SK-N-SH (cell line): Measurements from ENCODE around the gene EDA. TPM values are rescaled to one million over a fixed set of nuclear protein-coding genes. Genes with fewer than 3 reads are reported as not detected.

Source experiments
- CTCF ChIA-PET: fragments of 300-600, 350-600 bp; formaldehyde crosslinking; extraction: SDS; loops from one replicate; lab custom pipeline; 2021; lab: Yijun Ruan, JAX
- POLR2A ChIA-PET: fragments of 350-600 bp; sonication (Branson Sonifier 250); formaldehyde crosslinking; extraction: SDS; loops from one replicate; lab custom pipeline; 2020; ENCODE audit warnings: antibody characterized with exemption, inconsistent platforms; lab: Yijun Ruan, JAX
- DNase-seq: peaks from one replicate; pipeline ENCODE4 v3.0.0; 2012
- H2AFZ ChIP-seq: fragments of 200-600 bp; sonication (generic); 2 replicates; pipeline ENCODE4 v1.8.1; 2016; ENCODE audit warnings: antibody characterized with exemption, mild to moderate bottlenecking, low read depth
- H3F3A ChIP-seq: fragments of 200-600 bp; sonication (generic); replicated peaks from 2 replicates; pipeline ENCODE3; 2016; ENCODE audit warnings: antibody characterized with exemption, mild to moderate bottlenecking; ENCODE audit not compliant: insufficient read depth
- H3K27ac ChIP-seq, 2 experiments: fragments of 200-500 bp in 1 of 2; fragments of 200-600 bp in 1 of 2; sonication (Bioruptor generic) in 1 of 2; sonication (generic), shearing (Covaris generic) in 1 of 2; 2 replicates each; pipeline versions ENCODE4 v1.5.1 to v1.6.1; 2014 to 2016; ENCODE audit warnings: low read depth in 2 of 2, inconsistent platforms in 1 of 2, low read length in 1 of 2, mild to moderate bottlenecking in 1 of 2, mixed read lengths in 1 of 2
- H3K27me3 ChIP-seq: fragments of 200-600 bp; sonication (generic), shearing (Covaris generic); 2 replicates; pipeline ENCODE4 v1.6.1; 2016; ENCODE audit warnings: mixed run types; ENCODE audit not compliant: insufficient read depth
- H3K36me3 ChIP-seq, 2 experiments: fragments of 200-500 bp in 1 of 2; fragments of 200-600 bp in 1 of 2; sonication (Bioruptor generic) in 1 of 2; sonication (generic) in 1 of 2; replicated peaks in 1 of 2; 2 replicates each; pipeline versions ENCODE3 to v1.5.1; 2014 to 2016; ENCODE audit warnings: low read length in 1 of 2, mild to moderate bottlenecking in 1 of 2; ENCODE audit not compliant: insufficient read depth in 2 of 2, control insufficient read depth in 1 of 2
- H3K4me1 ChIP-seq, 2 experiments: fragments of 200-500 bp in 1 of 2; fragments of 200-600 bp in 1 of 2; sonication (Bioruptor generic) in 1 of 2; sonication (generic), shearing (Covaris generic) in 1 of 2; 2 replicates each; pipeline versions ENCODE4 v1.5.1 to v1.6.1; 2014 to 2016; ENCODE audit warnings: low read depth in 1 of 2, low read length in 1 of 2, mixed run types in 1 of 2; ENCODE audit not compliant: insufficient read depth in 2 of 2, control insufficient read depth in 1 of 2
- H3K4me2 ChIP-seq: fragments of 200-600 bp; sonication (generic), shearing (Covaris generic); 2 replicates; pipeline ENCODE4 v1.6.1; 2017; ENCODE audit warnings: mixed run types
- H3K4me3 ChIP-seq, 2 experiments: fragments of 200-500 bp in 1 of 2; fragments of 200-600 bp in 1 of 2; sonication (Bioruptor generic) in 1 of 2; sonication (generic), shearing (Covaris generic) in 1 of 2; 2 replicates each; pipeline versions ENCODE4 v1.5.1 to v1.8.1; 2014 to 2016; ENCODE audit warnings: low read depth in 2 of 2, inconsistent platforms in 1 of 2, low read length in 1 of 2, mild to moderate bottlenecking in 1 of 2, mixed read lengths in 1 of 2, moderate library complexity in 1 of 2
- H3K79me2 ChIP-seq: fragments of 200-600 bp; sonication (generic); 2 replicates; pipeline ENCODE4 v1.8.1; 2017; ENCODE audit warnings: mild to moderate bottlenecking; ENCODE audit not compliant: insufficient read depth
- H3K9ac ChIP-seq: fragments of 200-600 bp; sonication (generic); 2 replicates; pipeline ENCODE4 v1.6.1; 2017; ENCODE audit warnings: mixed run types
- H3K9me2 ChIP-seq: fragments of 200-600 bp; sonication (generic); 2 replicates; pipeline ENCODE4 v1.6.1; 2017; ENCODE audit warnings: mixed run types
- H3K9me3 ChIP-seq: fragments of 200-600 bp; sonication (generic); 2 replicates; pipeline ENCODE4 v1.6.1; 2017; ENCODE audit warnings: mixed run types, mild to moderate bottlenecking, moderate library complexity
- H4K20me1 ChIP-seq: fragments of 200-600 bp; sonication (generic); 2 replicates; pipeline ENCODE4 v1.6.1; 2017; ENCODE audit warnings: mild to moderate bottlenecking, mixed run types; ENCODE audit not compliant: insufficient read depth
- CHD2 ChIP-seq: fragments of 150-350 bp; IDR thresholded peaks from 2 replicates; pipeline ENCODE4 v1.6.1; 2018; ENCODE audit warnings: low read length; ENCODE audit not compliant: partially characterized antibody
- CTCF ChIP-seq: fragments of 200-600 bp; sonication (generic); IDR thresholded peaks from 2 replicates; pipeline ENCODE4 v1.6.1; 2017; ENCODE audit warnings: antibody characterized with exemption, mild to moderate bottlenecking, moderate library complexity
- EP300 ChIP-seq, 2 experiments: IDR thresholded peaks; 2 replicates each; pipeline versions ENCODE4 v1.4.0 to v1.6.1; 2012; ENCODE audit warnings: borderline replicate concordance in 1 of 2, low read depth in 1 of 2, low read length in 1 of 2
- EZH2phosphoT487 ChIP-seq: fragments of 200-600 bp; sonication (generic); IDR thresholded peaks from 2 replicates; pipeline ENCODE4 v1.6.1; 2017; ENCODE audit warnings: low read depth, mixed run types, mild to moderate bottlenecking, antibody characterized with exemption, moderate library complexity, borderline replicate concordance
- FOSL2 ChIP-seq: IDR thresholded peaks from 2 replicates; pipeline ENCODE4 v1.4.0; 2012; ENCODE audit warnings: low read depth, mild to moderate bottlenecking, moderate library complexity, borderline replicate concordance
- FOXM1 ChIP-seq: IDR thresholded peaks from 2 replicates; pipeline ENCODE4 v1.4.0; 2012; ENCODE audit warnings: low read depth, mild to moderate bottlenecking
- GATA2 ChIP-seq: sonication (generic); formaldehyde crosslinking; IDR thresholded peaks from 2 replicates; pipeline ENCODE4 v1.5.0; 2020; ENCODE audit warnings: mild to moderate bottlenecking, missing genetic modification reagents
- MAX ChIP-seq: IDR thresholded peaks from 2 replicates; pipeline ENCODE4 v1.4.0; 2012; ENCODE audit warnings: low read depth
- PBX3 ChIP-seq: IDR thresholded peaks from 2 replicates; pipeline ENCODE4; 2012
- POLR2AphosphoS5 ChIP-seq: IDR thresholded peaks from 2 replicates; pipeline ENCODE4 v1.6.1; 2012; ENCODE audit warnings: low read depth, low read length
- RAD21 ChIP-seq: IDR thresholded peaks from 2 replicates; pipeline ENCODE4 v1.6.1; 2012; ENCODE audit warnings: mild to moderate bottlenecking, low read length
- RCOR1 ChIP-seq: fragments of 150-350 bp; IDR thresholded peaks from 2 replicates; pipeline ENCODE4 v1.6.1; 2017; ENCODE audit warnings: antibody characterized with exemption, low read length
- REST ChIP-seq: IDR thresholded peaks from 2 replicates; pipeline ENCODE4 v1.6.1; 2012; ENCODE audit warnings: mild to moderate bottlenecking, low read depth, low read length, moderate library complexity
- RFX5 ChIP-seq: IDR thresholded peaks from 2 replicates; pipeline ENCODE4 v1.6.1; 2012; ENCODE audit warnings: mild to moderate bottlenecking, improper control_type of control experiment, low read length
- RXRA ChIP-seq: IDR thresholded peaks from 2 replicates; pipeline ENCODE4 v1.4.0; 2012; ENCODE audit warnings: low read depth, mild to moderate bottlenecking, borderline replicate concordance
- SIN3A ChIP-seq: IDR thresholded peaks from 2 replicates; pipeline ENCODE4 v1.6.1; 2012; ENCODE audit warnings: low read depth, mild to moderate bottlenecking, low read length, moderate library complexity, borderline replicate concordance
- TCF12 ChIP-seq: IDR thresholded peaks from 2 replicates; pipeline ENCODE4 v1.4.0; 2012
- USF1 ChIP-seq: IDR thresholded peaks from 2 replicates; pipeline ENCODE4 v1.4.0; 2012; ENCODE audit warnings: low read depth, borderline replicate concordance
- YY1 ChIP-seq: IDR thresholded peaks from 2 replicates; pipeline ENCODE4 v1.4.0; 2012; ENCODE audit warnings: low read depth, mild to moderate bottlenecking
- ZBTB33 ChIP-seq: IDR thresholded peaks from 2 replicates; pipeline ENCODE4 v1.4.0; 2012; ENCODE audit warnings: low read depth, borderline replicate concordance
- WGBS: methylation state at CpG from one replicate; pipeline ENCODE4 v1.1.6; 2017; ENCODE audit warnings: low lambda C conversion rate; 5-methylcytosine and 5-hydroxymethylcytosine counted together
- polyA plus RNA-seq, 3 experiments: library from polyadenylated mRNA; depleted of rRNA; stranded (reverse); fragments of >200 nt; gene quantifications; 2 replicates each; pipeline ENCODE4 v1.2.3, GENCODE V29; 2012

Gene EDA
- polyA plus RNA-seq, 1 of the 3 experiments (the other 2 are of a cell fraction): 0.02 TPM

GRCh38 chrX:69705818-69706217 is 89.9 kb downstream of the EDA start:
- Histone ChIP-seq H3K27ac (no peak overlapping the region), H3K9ac (no peak overlapping the region), H3K4me2 (no peak overlapping the region), H2AFZ (no peak overlapping the region), H4K20me1 (no peaks in the 10 kb centered on the region), H3F3A (no peaks in the 10 kb centered on the region), H3K27me3 (no peaks in the 10 kb centered on the region), H3K36me3 (no peaks in the 10 kb centered on the region), H3K4me3 (no peak overlapping the region), H3K79me2 (no peaks in the 10 kb centered on the region), H3K4me1 (no peaks in the 10 kb centered on the region), H3K9me2 (no peaks in the 10 kb centered on the region), H3K9me3 (no peaks in the 10 kb centered on the region)
- no peak for DNase-seq
- POLR2A ChIA-PET: no interaction called here
- TF ChIP-seq YY1 (no peak), RAD21 (no peak), PBX3 (no peak), RXRA (no peak), FOSL2 (no peak), CTCF (no peak), MAX (no peak), POLR2AphosphoS5 (no peak), USF1 (no peak), REST (no peak), GATA2 (CRISPR knock-in tag) (no peak), CHD2 (no peak), RCOR1 (no peak), FOXM1 (no peak), SIN3A (no peak), EZH2phosphoT487 (no peak), RFX5 (no peak), EP300 (IDR thresholded peaks at IDR 0.05; ENCODE audit: borderline replicate concordance in 1 of 2, low read depth in 1 of 2, low read length in 1 of 2) (no peak), ZBTB33 (no peak), TCF12 (no peak)
- WGBS: 2% methylated on average over 2 of the region's 2 CpGs
- CTCF ChIA-PET: no interaction called here
